Measurements from ENCODE around the gene HLCS.

Gene HLCS

GRCh38 chr21:36879827-36880226 lies 86.6 kb downstream of the HLCS start:
- DNase-seq, result no peak

GRCh38 chr21:36877741-36878140 lies 88.7 kb downstream of the HLCS start:
- DNase-seq, result no peak

GRCh38 chr21:36874665-36875064 lies 91.8 kb downstream of the HLCS start:
- DNase-seq, result no peak

- no peak for DNase-seq
These were observed 93.0 kb downstream of the HLCS start for GRCh38 chr21:36873513-36873912.

- no peak for DNase-seq
These were observed 99.1 kb downstream of the HLCS start for GRCh38 chr21:36867291-36867905.

- no peak for DNase-seq
These were observed 100.0 kb downstream of the HLCS start for GRCh38 chr21:36866419-36866818.

GRCh38 chr21:36864974-36865373 lies 101.5 kb downstream of the HLCS start:
- DNase-seq, result no peak

- no peak for DNase-seq
These were observed 103.2 kb downstream of the HLCS start for GRCh38 chr21:36863260-36863659.

- DNase-seq, result no peak
These were observed 104.7 kb downstream of the HLCS start for GRCh38 chr21:36861595-36862323.

- DNase-seq, result no peak
These were observed 105.5 kb downstream of the HLCS start for GRCh38 chr21:36860736-36861594.

- peak; percentile 34 for DNase-seq
These were observed 106.5 kb downstream of the HLCS start for GRCh38 chr21:36859744-36860501.

GRCh38 chr21:36858320-36858957 lies 108.0 kb downstream of the HLCS start:
- no peak for DNase-seq

- DNase-seq, result no peak
These were observed 109.8 kb downstream of the HLCS start for GRCh38 chr21:36856643-36857042.

GRCh38 chr21:36854391-36854790 lies 112.1 kb downstream of the HLCS start:
- peak; percentile 16 for DNase-seq

- DNase-seq, result no peak
These were observed 113.6 kb downstream of the HLCS start for GRCh38 chr21:36852864-36853263.

- no peak for DNase-seq
These were observed 114.2 kb downstream of the HLCS start for GRCh38 chr21:36852293-36852692.

- no peak for DNase-seq
These were observed 115.3 kb downstream of the HLCS start for GRCh38 chr21:36851121-36851520.

- no peak for DNase-seq
These were observed 116.1 kb downstream of the HLCS start for GRCh38 chr21:36850372-36850771.

GRCh38 chr21:36849461-36850105 lies 116.9 kb downstream of the HLCS start:
- DNase-seq, result no peak

GRCh38 chr21:36848730-36849274 lies 117.7 kb downstream of the HLCS start:
- no peak for DNase-seq

GRCh38 chr21:36847189-36847588 lies 119.3 kb downstream of the HLCS start:
- DNase-seq, result no peak

GRCh38 chr21:36846631-36847030 lies 119.8 kb downstream of the HLCS start:
- no peak for DNase-seq
